ENCODE data around the gene AFAP1. TPM values are rescaled to one million over a fixed set of nuclear protein-coding genes. Genes with fewer than 3 reads are reported as not detected.

Gene AFAP1
- total RNA-seq, 4 donors from 2014 or later = 25.1 to 56.9 (median 26.4) TPM

DNA sequence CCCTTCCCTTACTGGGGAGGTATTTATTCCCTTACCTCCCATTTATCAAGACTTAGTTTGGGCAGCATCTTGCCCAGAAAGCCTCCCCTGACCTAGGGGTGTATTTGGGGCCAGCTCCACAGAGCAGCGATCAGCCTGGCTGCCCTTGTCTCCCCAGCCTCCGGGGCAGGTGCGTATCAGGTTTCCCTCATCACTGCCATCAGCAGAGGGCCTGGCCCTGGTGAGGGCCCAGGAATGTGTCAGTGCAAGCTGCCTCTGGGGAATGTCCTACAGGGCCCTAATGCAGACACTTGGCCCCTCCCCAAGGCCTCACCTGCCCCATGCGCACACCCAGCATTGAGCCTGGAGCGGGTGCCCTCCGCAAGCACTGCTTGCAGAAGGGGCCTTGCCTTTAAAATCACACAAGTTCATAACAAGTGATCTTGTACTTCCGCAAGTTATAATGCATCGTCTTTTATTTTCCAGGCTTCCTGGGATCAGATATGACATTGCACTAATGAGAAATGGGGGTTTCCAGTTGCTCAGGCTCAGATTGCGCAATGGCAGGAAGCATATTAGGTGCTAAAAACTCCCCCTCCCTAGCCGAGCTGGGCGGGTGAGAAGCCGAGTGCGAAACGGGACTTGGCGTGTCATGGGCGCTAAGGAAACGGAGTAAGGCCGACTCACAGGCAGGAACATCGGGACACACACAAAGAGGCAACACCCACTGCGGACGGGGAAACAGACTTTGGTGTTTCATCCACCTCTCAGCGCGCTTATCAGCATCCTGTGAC is 25.4 kb upstream of the AFAP1 start:
- H3K27ac ChIP-seq = peak overlapping the region in 2 of 4 donors; percentile 2 to 11
- H3K27me3 ChIP-seq = no peaks in the 10 kb centered on the region
- TF ChIP-seq POLR2AphosphoS5 (IDR thresholded peaks at IDR 0.05) = peak in 1 of 3 donors; percentile 13
- no peak for TF ChIP-seq POLR2A (IDR thresholded peaks at IDR 0.05)
- WGBS, 2 donors (ENCODE audit: low coverage in 1 of 2) = 75 to 80% methylated on average over 2 to 22 of the region's 23 CpGs
- intact Hi-C loops (cut with DNase I; ENCODE audit: low total_unique reads) (loop anchor here (10.0 kb wide), 1 partner anchor 70 kb away; no protein-coding TSS in a partner anchor), in situ Hi-C loops (cut with MboI; ENCODE audit: low pct_ligation_motif_present in 1 of 4, low pct_unique_long_range_greater_than_20kb in 1 of 4, low sequenced_read_pairs in 3 of 4) (no loop called here)
- H3K4me3 ChIP-seq = no peak overlapping the region
- no peak for DNase-seq
- H3K4me1 ChIP-seq = peaks cover 26 to 53% (median 37%) of the 10 kb centered on the region in 4 donors
- H3K36me3 ChIP-seq = no peaks in the 10 kb centered on the region
- no peaks in the 10 kb centered on the region for H3K9me3 ChIP-seq

DNA sequence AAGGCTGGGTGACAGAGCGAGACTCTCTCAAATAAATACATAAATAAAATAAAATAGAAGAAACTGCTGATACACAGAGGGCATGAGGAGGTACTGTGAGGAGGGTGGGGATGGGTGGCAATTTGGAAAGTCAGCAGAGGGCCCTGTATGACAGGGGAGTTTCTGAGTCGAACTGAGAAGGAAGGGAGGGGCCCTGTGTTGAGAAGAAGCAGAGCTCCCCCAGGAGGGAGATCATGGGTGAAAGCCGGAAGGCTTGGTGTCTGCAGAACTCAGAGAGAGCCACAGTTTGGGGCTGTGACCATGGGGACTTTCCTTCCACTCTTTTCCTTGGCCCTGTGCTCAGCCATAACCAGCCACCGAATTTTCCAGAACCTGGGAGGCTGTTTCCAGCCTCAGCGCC is 24.8 kb upstream of the AFAP1 start:
- no peak for DNase-seq
- no peaks in the 10 kb centered on the region for H3K9me3 ChIP-seq
- H3K36me3 ChIP-seq = no peaks in the 10 kb centered on the region
- H3K27ac ChIP-seq = peak overlapping the region in 1 of 4 donors; percentile 2
- in situ Hi-C loops (cut with MboI; ENCODE audit: low pct_ligation_motif_present in 1 of 4, low pct_unique_long_range_greater_than_20kb in 1 of 4, low sequenced_read_pairs in 3 of 4) = no loop called here
- TF ChIP-seq, protein P1, sequence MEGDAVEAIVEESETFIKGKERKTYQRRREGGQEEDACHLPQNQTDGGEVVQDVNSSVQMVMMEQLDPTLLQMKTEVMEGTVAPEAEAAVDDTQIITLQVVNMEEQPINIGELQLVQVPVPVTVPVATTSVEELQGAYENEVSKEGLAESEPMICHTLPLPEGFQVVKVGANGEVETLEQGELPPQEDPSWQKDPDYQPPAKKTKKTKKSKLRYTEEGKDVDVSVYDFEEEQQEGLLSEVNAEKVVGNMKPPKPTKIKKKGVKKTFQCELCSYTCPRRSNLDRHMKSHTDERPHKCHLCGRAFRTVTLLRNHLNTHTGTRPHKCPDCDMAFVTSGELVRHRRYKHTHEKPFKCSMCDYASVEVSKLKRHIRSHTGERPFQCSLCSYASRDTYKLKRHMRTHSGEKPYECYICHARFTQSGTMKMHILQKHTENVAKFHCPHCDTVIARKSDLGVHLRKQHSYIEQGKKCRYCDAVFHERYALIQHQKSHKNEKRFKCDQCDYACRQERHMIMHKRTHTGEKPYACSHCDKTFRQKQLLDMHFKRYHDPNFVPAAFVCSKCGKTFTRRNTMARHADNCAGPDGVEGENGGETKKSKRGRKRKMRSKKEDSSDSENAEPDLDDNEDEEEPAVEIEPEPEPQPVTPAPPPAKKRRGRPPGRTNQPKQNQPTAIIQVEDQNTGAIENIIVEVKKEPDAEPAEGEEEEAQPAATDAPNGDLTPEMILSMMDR (IDR thresholded peaks at IDR 0.05) = no peak
- TF ChIP-seq EP300 (IDR thresholded peaks at IDR 0.05; ENCODE audit: low read depth) = no peak
- TF ChIP-seq POLR2A (IDR thresholded peaks at IDR 0.05) = no peak
- TF ChIP-seq POLR2AphosphoS5 (IDR thresholded peaks at IDR 0.05) = no peak
- peaks cover 20 to 53% (median 34%) of the 10 kb centered on the region in 4 donors for H3K4me1 ChIP-seq
- no peaks in the 10 kb centered on the region for H3K27me3 ChIP-seq
- WGBS, 2 donors (ENCODE audit: low coverage in 1 of 2) = 70 to 76% methylated on average over 4 to 5 of the region's 5 CpGs
- intact Hi-C loops (cut with DNase I; ENCODE audit: low total_unique reads) = loop anchor here (10.0 kb wide), 1 partner anchor 70 kb away; no protein-coding TSS in a partner anchor
- no peak overlapping the region for H3K4me3 ChIP-seq

DNA sequence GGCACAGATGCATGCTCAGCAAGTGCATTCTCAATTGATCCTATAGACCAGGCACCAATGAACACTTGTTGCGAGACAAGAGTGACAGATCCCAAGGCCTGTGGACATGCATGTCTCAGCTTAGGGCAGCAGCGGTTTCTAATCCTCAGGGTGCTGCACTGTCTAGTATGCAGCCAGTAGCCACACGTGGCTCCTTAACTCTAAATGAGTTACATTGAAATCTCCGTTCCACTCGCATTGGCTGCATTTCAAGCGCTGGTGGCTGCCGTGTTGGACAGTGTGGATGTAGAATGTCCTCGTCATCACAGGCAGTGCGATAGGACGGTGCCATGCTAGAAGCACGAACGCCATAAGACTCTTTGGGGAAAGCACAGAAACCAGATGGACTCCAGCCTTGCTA is 24.0 kb upstream of the AFAP1 start:
- intact Hi-C loops (cut with DNase I; ENCODE audit: low total_unique reads) (loop anchor here (10.0 kb wide), 1 partner anchor 69 kb away; no protein-coding TSS in a partner anchor), in situ Hi-C loops (cut with MboI; ENCODE audit: low pct_ligation_motif_present in 1 of 4, low pct_unique_long_range_greater_than_20kb in 1 of 4, low sequenced_read_pairs in 3 of 4) (no loop called here)

DNA sequence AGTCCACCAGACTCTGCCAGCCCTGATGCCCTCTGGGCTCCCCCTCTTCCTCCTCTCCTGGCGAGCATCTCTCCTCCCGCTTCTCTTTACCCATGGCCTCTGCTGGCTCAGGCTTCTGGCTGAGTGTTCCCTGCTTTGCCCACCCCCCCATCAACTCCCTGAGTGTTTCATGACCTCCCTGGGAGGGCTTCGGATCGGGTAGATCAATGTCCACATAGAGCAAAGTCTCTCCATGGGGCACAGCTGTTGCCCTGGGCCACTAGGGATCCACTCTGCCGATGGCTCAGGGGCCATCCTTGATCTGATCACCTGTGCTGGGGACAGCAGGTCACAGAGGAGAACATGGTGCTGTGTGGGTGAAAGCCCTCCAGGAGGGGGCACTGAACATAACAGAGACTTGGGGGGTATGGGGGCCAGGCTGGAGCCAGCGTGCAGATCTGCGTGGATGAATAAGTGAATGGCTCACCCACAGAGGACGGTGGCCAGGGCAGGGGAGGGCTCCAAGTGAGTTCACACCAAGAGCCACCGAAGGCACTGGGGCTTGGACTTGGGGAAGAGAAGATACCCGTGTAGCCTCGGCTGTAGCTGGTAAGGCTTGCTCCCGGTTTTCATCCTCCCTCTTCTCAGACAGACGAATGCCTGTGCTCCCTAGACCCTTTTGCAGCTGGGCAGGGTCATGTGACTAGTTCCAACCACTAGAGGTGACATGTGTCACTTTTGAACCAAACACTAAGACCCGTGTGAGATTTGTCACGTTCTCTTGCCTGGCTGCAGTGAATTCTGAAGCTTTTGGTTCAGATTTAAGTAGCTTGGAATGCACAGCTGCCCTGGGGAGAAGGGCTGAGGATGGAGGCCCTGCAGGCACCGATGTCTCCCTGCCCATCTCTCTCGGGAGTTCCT is 23.2 kb upstream of the AFAP1 start:
- H3K9me3 ChIP-seq = no peaks in the 10 kb centered on the region
- intact Hi-C loops (cut with DNase I; ENCODE audit: low total_unique reads) (loop anchor here (10.0 kb wide), 1 partner anchor 68 kb away; no protein-coding TSS in a partner anchor), in situ Hi-C loops (cut with MboI; ENCODE audit: low pct_ligation_motif_present in 1 of 4, low pct_unique_long_range_greater_than_20kb in 1 of 4, low sequenced_read_pairs in 3 of 4) (no loop called here)
- TF ChIP-seq POLR2A (IDR thresholded peaks at IDR 0.05) (no peak), EP300 (IDR thresholded peaks at IDR 0.05; ENCODE audit: low read depth) (no peak), POLR2AphosphoS5 (IDR thresholded peaks at IDR 0.05) (no peak)
- TF ChIP-seq, protein P1 (IDR thresholded peaks at IDR 0.05) = no peak
- H3K36me3 ChIP-seq = no peaks in the 10 kb centered on the region
- 80 to 83% methylated on average over 4 to 17 of the region's 17 CpGs for WGBS, 2 donors (ENCODE audit: low coverage in 1 of 2)
- H3K4me3 ChIP-seq = no peak overlapping the region
- DNase-seq = no peak
- no peak overlapping the region for H3K27ac ChIP-seq
- no peaks in the 10 kb centered on the region for H3K27me3 ChIP-seq
- peaks cover 12 to 48% (median 20%) of the 10 kb centered on the region in 4 donors for H3K4me1 ChIP-seq

More for the DNA sequence above, 24.0 kb upstream of the AFAP1 start:
- H3K36me3 ChIP-seq = no peaks in the 10 kb centered on the region
- DNase-seq = no peak
- H3K4me1 ChIP-seq = peaks cover 15 to 52% (median 27%) of the 10 kb centered on the region in 4 donors
- WGBS, 2 donors (ENCODE audit: low coverage in 1 of 2) = 88 to 92% methylated on average over 8 to 12 of the region's 12 CpGs
- H3K4me3 ChIP-seq = no peak overlapping the region
- TF ChIP-seq POLR2AphosphoS5 (IDR thresholded peaks at IDR 0.05) (no peak), POLR2A (IDR thresholded peaks at IDR 0.05) (no peak), EP300 (IDR thresholded peaks at IDR 0.05; ENCODE audit: low read depth) (no peak)
- TF ChIP-seq, protein P1 (IDR thresholded peaks at IDR 0.05) = no peak
- no peaks in the 10 kb centered on the region for H3K9me3 ChIP-seq
- H3K27me3 ChIP-seq = no peaks in the 10 kb centered on the region
- no peak overlapping the region for H3K27ac ChIP-seq

All from transverse colon (tissue), 4 donors.